Neuron (in vitro differentiated cells): ENCODE data around the gene NOP9.
A peak's percentile ranks its signal among the peaks of the same experiment; 100 is the strongest.

Experiments used
- H2AFZ ChIP-seq: one replicate; pipeline ENCODE4 v1.6.1; 2013; ENCODE audit warnings: low read depth, mild to moderate bottlenecking, inconsistent platforms, low read length, moderate library complexity
- H3K27me3 ChIP-seq: one replicate; pipeline ENCODE4 v1.6.1; 2013; ENCODE audit warnings: low read length; ENCODE audit not compliant: insufficient read depth
- H3K36me3 ChIP-seq: one replicate; pipeline ENCODE4 v1.6.1; 2013; ENCODE audit warnings: low read length; ENCODE audit not compliant: insufficient read depth
- H3K4me1 ChIP-seq: one replicate; pipeline ENCODE4 v1.6.1; 2013; ENCODE audit warnings: low read length; ENCODE audit not compliant: insufficient read depth
- H3K4me3 ChIP-seq: 2 replicates; pipeline ENCODE4 v1.5.1; 2013; ENCODE audit warnings: mild to moderate bottlenecking, low read length, moderate library complexity
- H3K9me3 ChIP-seq: one replicate; pipeline ENCODE4 v1.6.1; 2013; ENCODE audit warnings: low read length

Gene NOP9

DNA sequence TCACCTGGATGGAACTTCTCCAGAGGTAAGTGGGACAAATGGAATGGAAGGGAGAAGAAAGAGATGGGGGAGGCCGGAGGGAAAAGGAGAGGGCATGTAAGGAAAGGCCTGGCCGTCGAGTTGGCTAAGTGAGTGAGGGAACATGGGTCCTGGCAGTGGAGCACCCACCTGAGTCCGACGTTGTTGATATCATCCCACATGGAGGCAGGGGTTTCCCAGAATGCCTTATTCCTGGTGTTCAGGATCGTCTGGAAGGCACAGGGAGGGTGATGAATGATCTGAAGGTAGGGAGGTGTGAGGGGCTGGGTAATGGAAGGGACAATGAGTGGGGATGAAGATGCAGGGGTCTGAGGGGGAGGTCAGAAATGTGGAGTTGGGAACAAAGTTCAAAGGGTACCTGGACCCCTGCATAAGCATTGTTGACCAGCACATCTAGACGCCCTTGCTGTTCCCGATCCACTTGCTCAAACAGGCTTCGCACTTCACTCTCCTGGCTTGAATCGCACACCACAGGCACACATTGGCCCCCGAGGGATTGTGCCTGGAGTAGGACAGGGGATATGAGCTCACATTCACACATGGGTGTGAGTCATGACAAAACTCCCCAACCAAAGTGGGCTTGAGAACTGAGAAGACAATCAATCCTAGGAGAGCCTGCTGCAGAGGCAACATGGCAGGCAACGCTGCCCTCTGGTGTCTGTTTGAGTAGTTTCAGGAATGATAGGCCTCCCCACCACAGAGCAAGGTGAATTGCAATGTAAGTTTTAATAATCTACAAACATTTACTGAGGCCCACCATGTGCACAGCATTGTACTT is 3.1 kb upstream of the NOP9 start:
- Histone ChIP-seq H2AFZ (no peak overlapping the region), H3K9me3 (no peaks in the 10 kb centered on the region), H3K27me3 (no peaks in the 10 kb centered on the region), H3K4me1 (peaks cover 13% of the 10 kb centered on the region), H3K4me3 (no peak overlapping the region), H3K36me3 (peaks cover 18% of the 10 kb centered on the region)

DNA sequence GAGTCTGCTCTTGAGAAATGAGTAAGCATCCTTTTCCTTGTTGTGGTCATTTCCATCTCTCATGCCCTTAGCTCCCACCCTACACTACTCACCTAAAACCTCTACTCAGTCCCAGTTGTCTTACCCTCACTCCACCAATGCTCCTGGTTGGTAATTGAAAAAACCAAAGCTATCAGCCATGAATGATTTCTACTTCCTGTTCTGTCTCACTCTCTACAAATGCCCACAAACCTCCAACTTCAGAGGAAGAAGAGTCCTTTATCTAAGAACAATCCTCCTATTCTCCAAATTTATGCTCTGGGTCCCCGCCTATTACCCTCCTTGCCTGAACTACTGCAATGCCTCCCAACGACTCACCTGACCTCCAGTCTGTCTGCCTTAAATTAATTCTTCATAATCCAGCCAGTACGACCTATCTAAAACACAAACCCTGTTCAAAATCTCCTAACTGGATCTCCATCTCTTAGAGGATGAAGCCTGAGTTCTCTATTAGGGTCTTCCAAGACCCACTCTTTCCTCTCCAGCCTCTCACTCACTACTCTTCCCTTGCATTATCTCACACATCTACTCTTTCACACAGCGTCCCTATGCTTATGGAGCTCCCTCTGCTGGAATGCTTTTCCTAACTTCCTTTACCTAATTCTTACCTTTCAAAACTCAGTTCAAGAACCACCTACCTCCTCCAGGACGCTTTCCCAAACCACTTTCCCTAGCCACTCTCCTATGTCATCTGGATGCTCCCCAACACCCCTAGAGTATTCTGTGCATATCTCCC is 2.3 kb upstream of the NOP9 start:
- no peak overlapping the region for H3K4me3 ChIP-seq
- H3K36me3 ChIP-seq: peaks cover 20% of the 10 kb centered on the region
- H3K9me3 ChIP-seq: no peaks in the 10 kb centered on the region
- H3K4me1 ChIP-seq: peaks cover 13% of the 10 kb centered on the region
- no peak overlapping the region for H2AFZ ChIP-seq
- H3K27me3 ChIP-seq: no peaks in the 10 kb centered on the region

DNA sequence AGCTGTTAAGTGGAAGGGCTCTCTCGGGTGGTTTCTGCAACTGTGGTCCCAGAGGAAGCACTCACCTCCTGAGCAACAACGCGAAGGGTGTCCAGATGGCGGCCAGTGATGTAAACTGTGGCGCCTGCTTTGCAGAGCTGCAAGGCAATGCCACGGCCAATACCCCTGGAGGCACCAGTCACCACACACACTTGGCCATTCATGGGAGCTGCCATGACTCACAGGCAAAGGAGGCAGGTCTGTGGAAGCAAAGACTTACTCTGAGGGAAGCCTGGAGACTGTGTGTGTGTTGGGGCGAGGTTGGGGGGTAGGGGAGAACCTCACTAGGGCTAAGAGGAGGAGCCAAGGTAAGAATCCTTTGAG is 777 bp upstream of the NOP9 start:
- H3K36me3 ChIP-seq: peaks cover 30% of the 10 kb centered on the region

DNA sequence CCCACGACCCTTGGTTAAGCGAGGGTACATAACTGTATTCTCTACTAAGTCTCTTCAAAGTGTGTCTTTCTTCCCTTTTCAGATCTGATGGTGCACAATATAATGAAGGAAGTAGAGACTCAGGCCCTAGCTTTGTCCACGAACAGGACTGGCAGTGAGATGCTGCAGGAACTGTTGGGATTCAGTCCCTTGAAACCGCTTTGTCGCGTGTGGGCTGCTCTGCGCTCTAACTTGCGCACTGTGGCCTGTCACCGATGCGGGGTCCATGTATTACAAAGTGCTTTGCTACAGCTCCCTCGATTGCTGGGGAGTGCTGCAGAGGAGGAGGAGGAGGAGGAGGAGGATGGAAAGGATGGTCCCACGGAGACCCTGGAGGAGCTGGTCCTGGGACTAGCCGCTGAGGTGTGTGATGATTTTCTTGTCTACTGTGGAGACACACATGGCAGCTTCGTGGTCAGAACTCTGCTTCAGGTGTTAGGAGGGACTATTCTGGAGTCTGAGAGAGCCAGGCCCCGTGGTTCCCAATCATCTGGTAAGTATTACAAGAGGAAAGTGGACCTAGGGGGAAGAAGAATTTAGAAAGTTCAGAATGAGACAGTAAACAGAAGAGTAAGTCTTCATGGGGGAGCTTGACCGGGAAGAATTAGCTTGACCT is 803 bp downstream of the NOP9 start:
- Histone ChIP-seq H2AFZ (peak overlapping the region; percentile 62), H3K4me3 (peak overlapping the region; percentile 86), H3K36me3 (peaks cover 46% of the 10 kb centered on the region), H3K27me3 (no peaks in the 10 kb centered on the region), H3K4me1 (peaks cover 13% of the 10 kb centered on the region), H3K9me3 (no peaks in the 10 kb centered on the region)

More for the DNA sequence above, 777 bp upstream of the NOP9 start:
- H3K4me3 ChIP-seq: peak overlapping the region; percentile 86
- H3K9me3 ChIP-seq: no peaks in the 10 kb centered on the region
- H3K27me3 ChIP-seq: no peaks in the 10 kb centered on the region
- H2AFZ ChIP-seq: no peak overlapping the region
- H3K4me1 ChIP-seq: peaks cover 13% of the 10 kb centered on the region

DNA sequence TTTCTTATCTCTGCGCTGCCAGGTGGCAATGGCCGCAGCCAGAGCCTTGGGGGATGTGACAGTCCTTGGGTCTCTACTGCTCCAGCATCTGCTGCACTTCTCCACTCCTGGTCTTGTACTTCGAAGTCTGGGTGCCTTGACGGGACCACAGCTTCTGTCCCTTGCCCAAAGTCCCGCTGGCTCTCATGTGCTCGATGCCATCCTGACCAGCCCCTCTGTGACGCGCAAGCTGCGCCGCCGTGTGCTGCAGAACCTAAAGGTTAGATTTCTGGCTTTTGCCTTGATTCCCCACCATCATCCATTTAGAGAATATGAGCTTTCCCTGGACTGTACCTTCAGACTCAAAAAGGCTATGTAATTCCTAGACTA is 4.4 kb downstream of the NOP9 start:
- H3K4me1 ChIP-seq: peaks cover 12% of the 10 kb centered on the region
- peaks cover 62% of the 10 kb centered on the region for H3K36me3 ChIP-seq
- H3K9me3 ChIP-seq: no peaks in the 10 kb centered on the region
- H3K4me3 ChIP-seq: no peak overlapping the region
- no peak overlapping the region for H2AFZ ChIP-seq
- no peaks in the 10 kb centered on the region for H3K27me3 ChIP-seq

DNA sequence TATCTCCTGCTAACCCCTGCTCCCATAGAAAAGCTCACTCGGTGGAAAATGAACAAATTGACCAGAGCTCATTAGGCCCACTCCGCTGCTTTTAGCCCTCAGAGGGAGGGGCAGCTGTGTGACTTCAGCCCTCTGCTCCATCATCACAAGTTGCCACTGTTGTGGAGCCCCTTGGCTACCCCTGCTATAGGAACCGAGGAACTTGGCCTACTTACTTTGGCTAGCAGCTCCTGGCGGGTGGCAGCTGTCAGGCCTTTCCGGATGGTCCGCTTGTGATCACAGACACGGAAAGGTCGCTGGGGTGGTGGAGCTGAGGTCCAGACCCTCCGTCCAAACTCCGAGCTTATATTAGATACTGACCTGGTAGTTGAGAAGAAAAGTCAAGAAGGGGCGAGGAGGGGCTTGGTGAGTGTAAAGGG is 7.5 kb downstream of the NOP9 start:
- no peaks in the 10 kb centered on the region for H3K27me3 ChIP-seq
- H3K9me3 ChIP-seq: no peaks in the 10 kb centered on the region
- no peak overlapping the region for H2AFZ ChIP-seq
- H3K4me3 ChIP-seq: no peak overlapping the region
- peaks cover 64% of the 10 kb centered on the region for H3K36me3 ChIP-seq
- H3K4me1 ChIP-seq: no peaks in the 10 kb centered on the region

DNA sequence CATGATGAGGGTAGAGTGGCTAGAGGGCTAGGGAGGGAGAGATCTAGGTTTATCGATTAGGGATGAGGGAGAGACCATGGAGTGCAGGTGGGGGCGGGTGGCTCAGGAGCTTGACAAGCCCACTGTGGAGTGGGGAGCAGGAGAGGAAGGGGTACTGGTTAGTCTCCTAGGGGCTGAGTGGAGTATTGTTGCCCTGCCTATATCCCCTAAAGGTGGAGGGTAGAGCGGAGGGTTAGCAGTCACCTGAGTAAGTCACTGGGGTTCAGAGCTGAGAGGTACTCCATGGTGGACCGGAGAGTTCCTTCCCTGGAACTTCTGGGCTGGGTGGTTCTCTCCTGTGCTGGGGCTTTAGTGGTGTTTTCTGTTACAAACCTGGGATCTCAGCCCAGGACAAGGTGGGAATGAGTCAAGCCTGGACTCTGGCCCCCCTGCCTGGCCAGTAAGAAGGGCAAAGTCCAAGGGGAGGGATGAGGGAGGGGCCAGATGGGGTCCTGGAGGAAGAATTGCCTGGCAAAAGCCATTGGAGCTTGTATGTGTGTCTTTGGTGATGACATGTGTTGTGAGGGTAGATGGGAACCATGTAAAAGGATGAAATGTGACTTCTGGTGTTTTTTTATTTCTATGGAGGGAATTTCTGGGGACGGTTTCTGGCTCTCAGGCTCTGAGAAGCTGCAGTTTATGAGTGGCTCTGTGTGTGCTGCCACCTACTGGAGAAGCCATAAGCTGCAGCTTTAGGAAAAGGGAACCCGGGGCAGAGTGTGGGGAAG is 8.1 kb downstream of the NOP9 start, which contains the start of gene CIDEB:
Gene CIDEB (minus strand): TSS at position 403 of the 767 bp plus-strand sequence. CDS start 119 bp downstream, at position 284.
- Histone ChIP-seq H3K36me3 (peaks cover 58% of the 10 kb centered on the region), H2AFZ (no peak within 1 kb of the TSS), H3K4me1 (no peaks in the 10 kb centered on the region), H3K27me3 (no peaks in the 10 kb centered on the region), H3K4me3 (no peak within 1 kb of the TSS), H3K9me3 (no peaks in the 10 kb centered on the region)

DNA sequence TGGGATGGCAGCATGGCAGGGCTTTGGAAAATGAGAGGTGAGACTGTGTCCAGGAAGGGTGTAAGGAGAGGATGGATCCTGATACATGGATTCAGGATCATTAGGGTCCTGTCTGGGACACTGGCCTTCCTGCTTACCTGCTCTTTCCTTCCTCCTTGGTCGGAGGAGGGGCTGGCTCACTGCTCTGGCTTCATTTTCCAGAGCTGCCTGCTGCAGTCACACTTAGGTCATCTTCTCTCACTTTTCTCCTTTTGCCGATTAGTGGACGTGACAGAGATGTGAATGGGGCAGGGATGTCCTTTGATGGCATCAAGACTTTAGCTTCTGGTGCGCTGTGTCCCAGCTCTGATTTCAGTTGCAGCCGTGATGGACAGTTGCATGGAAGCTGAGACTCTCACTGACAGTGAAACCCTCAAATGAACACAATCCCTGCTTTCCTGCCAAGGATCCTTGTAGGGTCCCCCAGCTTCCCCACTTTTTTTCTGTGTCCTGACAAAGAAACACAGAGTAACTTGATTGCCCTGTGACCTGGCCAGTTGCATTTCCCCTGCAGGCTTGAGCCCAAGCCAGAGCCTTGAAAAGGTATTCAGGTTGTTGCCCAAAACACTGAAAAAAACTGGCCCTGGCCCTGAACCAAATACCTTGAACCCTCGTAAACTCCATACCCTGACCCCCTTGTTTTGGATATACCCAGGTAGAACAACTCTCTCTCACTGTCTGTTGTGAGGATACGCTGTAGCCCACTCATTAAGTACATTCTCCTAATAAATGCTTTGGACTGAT is 8.9 kb downstream of the NOP9 start:
- Histone ChIP-seq H3K36me3 (peaks cover 50% of the 10 kb centered on the region), H3K4me1 (no peaks in the 10 kb centered on the region), H3K4me3 (no peak overlapping the region), H3K9me3 (no peaks in the 10 kb centered on the region), H2AFZ (no peak overlapping the region), H3K27me3 (no peaks in the 10 kb centered on the region)

DNA sequence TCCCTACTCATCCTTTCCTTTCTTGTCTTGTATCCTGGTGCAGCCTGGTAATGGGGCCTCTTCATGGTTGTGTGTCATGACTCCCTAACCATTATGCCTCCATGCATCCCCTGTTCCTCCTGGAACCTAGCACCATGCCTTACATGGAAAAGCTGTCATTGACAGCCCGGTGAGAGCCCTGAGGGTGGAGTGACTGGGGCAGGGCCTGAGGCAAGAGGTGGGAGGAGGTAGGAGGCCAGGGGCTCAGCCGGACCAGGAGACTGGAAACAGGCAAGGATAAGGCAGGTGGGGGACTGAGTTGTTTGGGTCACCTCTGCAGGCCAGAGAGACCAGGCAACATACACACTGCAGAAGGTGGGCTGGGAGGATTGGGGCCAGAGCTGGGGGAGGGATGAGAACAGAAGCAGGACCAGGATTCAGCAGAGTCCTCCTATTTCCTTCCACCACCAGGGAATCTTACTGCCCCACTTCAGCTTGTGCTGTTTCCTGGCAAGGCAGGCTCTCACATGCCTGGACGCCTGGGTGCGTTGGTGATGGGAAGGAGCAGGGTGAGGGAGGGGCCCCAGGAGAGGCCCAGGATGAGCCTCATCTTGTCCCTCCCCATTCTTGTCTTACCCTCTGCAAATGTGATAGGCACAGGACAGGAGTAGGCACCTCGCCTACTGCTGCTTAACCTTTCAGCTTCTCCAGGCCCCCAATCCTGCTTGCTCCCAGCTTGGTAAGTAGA is 10.1 kb downstream of the NOP9 start, which contains the start of gene LTB4R2:
Gene LTB4R2 (plus strand): TSS at position 603 of the 727 bp plus-strand sequence. CDS start 525 bp downstream, outside the sequence.
- no peaks in the 10 kb centered on the region for H3K27me3 ChIP-seq
- H3K4me1 ChIP-seq: no peaks in the 10 kb centered on the region
- H3K36me3 ChIP-seq: peaks cover 39% of the 10 kb centered on the region
- no peak within 1 kb of the TSS for H2AFZ ChIP-seq
- H3K9me3 ChIP-seq: no peaks in the 10 kb centered on the region
- H3K4me3 ChIP-seq: no peak within 1 kb of the TSS

DNA sequence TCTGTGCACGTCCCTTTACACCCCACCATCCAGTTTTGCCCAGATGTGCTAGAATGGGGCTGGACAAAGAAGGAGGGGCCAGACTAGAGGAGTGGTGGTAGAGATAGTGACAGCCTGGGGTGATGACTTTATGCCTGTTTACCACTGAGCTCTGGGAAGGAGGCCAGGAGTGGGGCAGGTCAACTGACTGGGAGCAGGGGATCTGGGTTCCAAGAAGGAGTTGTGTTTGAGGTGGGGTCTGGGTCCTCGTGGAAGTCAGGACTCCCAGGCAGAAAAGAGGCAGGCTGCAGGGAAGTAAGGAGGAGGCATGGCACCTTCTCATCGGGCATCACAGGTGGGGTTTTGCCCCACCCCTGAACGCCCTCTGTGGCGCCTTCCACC is 10.6 kb downstream of the NOP9 start:
- H3K4me3 ChIP-seq: no peak overlapping the region
- H3K36me3 ChIP-seq: peaks cover 33% of the 10 kb centered on the region
- no peaks in the 10 kb centered on the region for H3K9me3 ChIP-seq
- H3K27me3 ChIP-seq: no peaks in the 10 kb centered on the region
- H2AFZ ChIP-seq: no peak overlapping the region
- no peaks in the 10 kb centered on the region for H3K4me1 ChIP-seq

DNA sequence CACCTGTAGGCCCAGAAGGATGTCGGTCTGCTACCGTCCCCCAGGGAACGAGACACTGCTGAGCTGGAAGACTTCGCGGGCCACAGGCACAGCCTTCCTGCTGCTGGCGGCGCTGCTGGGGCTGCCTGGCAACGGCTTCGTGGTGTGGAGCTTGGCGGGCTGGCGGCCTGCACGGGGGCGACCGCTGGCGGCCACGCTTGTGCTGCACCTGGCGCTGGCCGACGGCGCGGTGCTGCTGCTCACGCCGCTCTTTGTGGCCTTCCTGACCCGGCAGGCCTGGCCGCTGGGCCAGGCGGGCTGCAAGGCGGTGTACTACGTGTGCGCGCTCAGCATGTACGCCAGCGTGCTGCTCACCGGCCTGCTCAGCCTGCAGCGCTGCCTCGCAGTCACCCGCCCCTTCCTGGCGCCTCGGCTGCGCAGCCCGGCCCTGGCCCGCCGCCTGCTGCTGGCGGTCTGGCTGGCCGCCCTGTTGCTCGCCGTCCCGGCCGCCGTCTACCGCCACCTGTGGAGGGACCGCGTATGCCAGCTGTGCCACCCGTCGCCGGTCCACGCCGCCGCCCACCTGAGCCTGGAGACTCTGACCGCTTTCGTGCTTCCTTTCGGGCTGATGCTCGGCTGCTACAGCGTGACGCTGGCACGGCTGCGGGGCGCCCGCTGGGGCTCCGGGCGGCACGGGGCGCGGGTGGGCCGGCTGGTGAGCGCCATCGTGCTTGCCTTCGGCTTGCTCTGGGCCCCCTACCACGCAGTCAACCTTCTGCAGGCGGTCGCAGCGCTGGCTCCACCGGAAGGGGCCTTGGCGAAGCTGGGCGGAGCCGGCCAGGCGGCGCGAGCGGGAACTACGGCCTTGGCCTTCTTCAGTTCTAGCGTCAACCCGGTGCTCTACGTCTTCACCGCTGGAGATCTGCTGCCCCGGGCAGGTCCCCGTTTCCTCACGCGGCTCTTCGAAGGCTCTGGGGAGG is 11.3 kb downstream of the NOP9 start, which contains the start of gene LTB4R:
Gene LTB4R (plus strand): TSS at position 857 of the 959 bp plus-strand sequence. CDS start 4,150 bp downstream, outside the sequence.
- peaks cover 26% of the 10 kb centered on the region for H3K36me3 ChIP-seq
- no peak within 1 kb of the TSS for H2AFZ ChIP-seq
- no peaks in the 10 kb centered on the region for H3K27me3 ChIP-seq
- no peaks in the 10 kb centered on the region for H3K4me1 ChIP-seq
- H3K4me3 ChIP-seq: no peak within 1 kb of the TSS
- H3K9me3 ChIP-seq: no peaks in the 10 kb centered on the region
